GM10248 (cell line): ENCODE measurements around the gene MBTD1.

Experiments used
- CTCF ChIA-PET: fragments of 300-600 bp; sonication (Branson Sonifier 250); formaldehyde crosslinking; extraction: SDS; loops from one replicate; lab custom pipeline; 2021; ENCODE audit warnings: antibody characterized with exemption; lab: Yijun Ruan, JAX
- POLR2A ChIA-PET: fragments of 350-650 bp; sonication (Branson Sonifier 250); formaldehyde crosslinking; extraction: SDS; loops from one replicate; lab custom pipeline; 2020; ENCODE audit warnings: antibody characterized with exemption; lab: Yijun Ruan, JAX
- DNase-seq: peaks from one replicate; pipeline ENCODE4 v3.0.0; 2012; ENCODE audit errors: extremely low spot score
- TF ChIP-seq, protein P1 (sequence below): IDR thresholded peaks from 2 replicates; pipeline ENCODE4 v1.5.1; 2012; ENCODE audit warnings: mild to moderate bottlenecking, low read depth; ENCODE audit errors: extremely low read depth, missing control alignments, control extremely low read depth

The MBTD1 gene

DNA sequence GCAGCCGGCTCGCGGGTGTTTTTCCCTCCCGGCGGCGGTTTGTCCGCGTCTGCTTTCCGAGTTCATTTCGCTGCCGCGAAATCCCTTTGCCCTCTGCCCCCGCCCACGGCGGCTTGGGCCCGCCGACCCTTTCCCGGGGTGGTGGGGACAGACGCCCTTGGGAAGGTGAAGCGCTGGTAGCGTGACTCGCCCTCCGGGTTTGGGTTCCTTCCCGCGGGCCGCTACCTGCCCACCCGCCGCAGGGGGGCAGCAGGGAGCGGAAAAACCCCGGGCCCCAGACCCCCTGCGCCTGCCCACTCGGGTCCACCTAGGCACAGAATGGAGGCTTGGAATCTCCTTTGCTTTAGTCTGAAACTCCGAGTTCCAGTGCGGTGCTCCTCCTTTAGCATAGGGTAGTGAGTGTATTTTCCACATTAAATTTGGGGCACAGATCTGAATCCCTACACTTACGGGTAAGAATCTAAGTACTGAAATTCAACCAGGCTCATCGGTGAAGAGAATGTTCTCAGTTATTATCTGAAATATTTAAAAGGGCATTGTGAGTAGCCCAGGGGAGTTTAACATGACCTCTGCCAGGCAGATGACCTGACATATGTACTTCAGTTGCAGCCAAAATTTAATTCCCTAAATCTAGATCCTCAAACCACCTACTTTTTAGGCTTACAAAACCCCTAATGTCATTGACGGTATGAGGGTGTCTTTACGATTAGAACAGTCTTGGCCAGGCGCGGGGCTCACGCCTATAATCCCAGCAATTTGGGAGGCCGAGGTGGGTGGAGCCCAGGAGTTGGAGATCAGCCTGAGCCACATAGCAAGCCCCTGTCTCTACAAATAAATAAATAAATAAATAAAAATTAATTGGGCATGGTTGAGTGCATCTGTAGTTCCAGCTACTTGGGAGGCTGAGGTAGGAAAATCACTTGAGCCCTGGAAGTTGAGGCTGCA lies 92.6 kb downstream of the MBTD1 start:
- TF ChIP-seq, protein P1, sequence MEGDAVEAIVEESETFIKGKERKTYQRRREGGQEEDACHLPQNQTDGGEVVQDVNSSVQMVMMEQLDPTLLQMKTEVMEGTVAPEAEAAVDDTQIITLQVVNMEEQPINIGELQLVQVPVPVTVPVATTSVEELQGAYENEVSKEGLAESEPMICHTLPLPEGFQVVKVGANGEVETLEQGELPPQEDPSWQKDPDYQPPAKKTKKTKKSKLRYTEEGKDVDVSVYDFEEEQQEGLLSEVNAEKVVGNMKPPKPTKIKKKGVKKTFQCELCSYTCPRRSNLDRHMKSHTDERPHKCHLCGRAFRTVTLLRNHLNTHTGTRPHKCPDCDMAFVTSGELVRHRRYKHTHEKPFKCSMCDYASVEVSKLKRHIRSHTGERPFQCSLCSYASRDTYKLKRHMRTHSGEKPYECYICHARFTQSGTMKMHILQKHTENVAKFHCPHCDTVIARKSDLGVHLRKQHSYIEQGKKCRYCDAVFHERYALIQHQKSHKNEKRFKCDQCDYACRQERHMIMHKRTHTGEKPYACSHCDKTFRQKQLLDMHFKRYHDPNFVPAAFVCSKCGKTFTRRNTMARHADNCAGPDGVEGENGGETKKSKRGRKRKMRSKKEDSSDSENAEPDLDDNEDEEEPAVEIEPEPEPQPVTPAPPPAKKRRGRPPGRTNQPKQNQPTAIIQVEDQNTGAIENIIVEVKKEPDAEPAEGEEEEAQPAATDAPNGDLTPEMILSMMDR = peak; percentile 77
- peak; percentile 89 for DNase-seq
- ChIA-PET POLR2A (no interaction called here), CTCF (interaction anchor here (1.2 to 2.0 kb wide), 4 partner anchors 10 to 14 kb away, joined by 3 to 10 read pairs (median 4); partner anchors contain the start of gene NME1)

DNA sequence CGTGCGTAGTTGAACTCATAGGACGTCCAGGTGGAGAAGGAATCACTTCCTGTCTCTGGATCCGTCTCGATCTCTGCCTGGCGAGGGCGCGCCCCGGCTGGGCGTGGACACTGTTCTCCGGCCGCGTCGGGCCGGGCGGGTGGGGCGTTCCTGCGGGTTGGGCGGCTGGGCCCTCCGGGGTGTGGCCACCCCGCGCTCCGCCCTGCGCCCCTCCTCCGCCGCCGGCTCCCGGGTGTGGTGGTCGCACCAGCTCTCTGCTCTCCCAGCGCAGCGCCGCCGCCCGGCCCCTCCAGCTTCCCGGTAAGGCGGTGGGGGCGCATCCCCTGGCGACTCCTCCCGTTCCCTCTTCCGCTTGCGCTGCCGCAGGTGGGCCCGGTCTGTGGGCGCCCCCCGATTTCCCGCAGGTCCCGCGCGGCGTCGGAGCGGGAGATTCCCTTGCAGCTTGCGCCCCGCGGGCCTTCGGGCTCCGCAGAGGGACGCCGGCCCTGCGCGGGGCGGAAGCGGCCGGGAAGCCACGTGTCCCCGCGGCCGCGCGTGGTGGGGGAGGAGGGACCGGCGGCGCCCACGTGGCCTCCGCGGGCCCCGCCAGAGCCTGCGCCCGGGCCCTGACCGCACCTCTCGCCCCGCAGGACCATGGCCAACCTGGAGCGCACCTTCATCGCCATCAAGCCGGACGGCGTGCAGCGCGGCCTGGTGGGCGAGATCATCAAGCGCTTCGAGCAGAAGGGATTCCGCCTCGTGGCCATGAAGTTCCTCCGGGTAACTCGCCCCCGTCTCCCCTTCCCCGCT lies 93.5 kb downstream of the MBTD1 start, which contains the start of gene NME2:
Gene NME2, plus strand, starts transcription at position 214 of the 789 bp plus-strand sequence. Its CDS starts 420 bp downstream, at position 634.
- DNase-seq = peak; percentile 95
- POLR2A ChIA-PET = interaction anchor here (0.7 to 1.5 kb wide), 2 partner anchors 13 to 91 kb away, joined by 3 to 6 read pairs; partner anchors contain the start of gene NME1
- CTCF ChIA-PET = interaction anchor here (1.5 to 2.8 kb wide), 4 partner anchors 11 to 16 kb away, joined by 3 to 11 read pairs (median 8); partner anchors contain the start of gene NME1
- TF ChIP-seq, protein P1 = no peak

DNA sequence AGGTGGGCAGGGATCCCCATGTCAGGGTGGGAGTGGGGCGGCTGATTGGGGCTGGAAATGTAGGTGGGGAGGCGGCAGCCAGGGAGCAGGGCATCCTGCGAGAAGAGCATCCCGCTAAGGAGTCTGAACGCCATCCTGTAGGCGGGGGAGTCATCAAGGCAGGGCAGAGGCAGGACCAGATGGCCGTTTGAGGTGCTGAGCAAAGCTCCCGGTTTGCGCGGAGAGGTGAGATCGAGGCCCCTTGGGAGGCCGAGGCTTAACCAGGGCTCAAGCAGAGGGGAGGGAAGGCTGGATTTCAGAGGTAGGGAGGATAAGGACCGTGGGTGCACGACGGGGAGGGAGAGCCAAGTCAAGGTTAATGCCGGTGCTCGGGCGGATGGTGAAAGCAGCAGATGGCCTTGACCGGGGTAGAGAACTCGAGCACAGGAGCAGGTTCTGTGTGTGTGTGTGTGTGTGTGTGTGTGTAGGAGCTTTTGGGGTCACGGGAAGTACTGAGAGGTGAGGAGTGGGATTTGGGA lies 94.1 kb downstream of the MBTD1 start:
- POLR2A ChIA-PET = interaction anchor here (0.7 to 1.5 kb wide), 2 partner anchors 13 to 92 kb away, joined by 3 to 6 read pairs; partner anchors contain the start of gene NME1
- no peak for DNase-seq
- CTCF ChIA-PET = interaction anchor here (1.5 to 2.8 kb wide), 4 partner anchors 10 to 16 kb away, joined by 3 to 11 read pairs (median 8); partner anchors contain the start of gene NME1
- TF ChIP-seq, protein P1 = no peak

DNA sequence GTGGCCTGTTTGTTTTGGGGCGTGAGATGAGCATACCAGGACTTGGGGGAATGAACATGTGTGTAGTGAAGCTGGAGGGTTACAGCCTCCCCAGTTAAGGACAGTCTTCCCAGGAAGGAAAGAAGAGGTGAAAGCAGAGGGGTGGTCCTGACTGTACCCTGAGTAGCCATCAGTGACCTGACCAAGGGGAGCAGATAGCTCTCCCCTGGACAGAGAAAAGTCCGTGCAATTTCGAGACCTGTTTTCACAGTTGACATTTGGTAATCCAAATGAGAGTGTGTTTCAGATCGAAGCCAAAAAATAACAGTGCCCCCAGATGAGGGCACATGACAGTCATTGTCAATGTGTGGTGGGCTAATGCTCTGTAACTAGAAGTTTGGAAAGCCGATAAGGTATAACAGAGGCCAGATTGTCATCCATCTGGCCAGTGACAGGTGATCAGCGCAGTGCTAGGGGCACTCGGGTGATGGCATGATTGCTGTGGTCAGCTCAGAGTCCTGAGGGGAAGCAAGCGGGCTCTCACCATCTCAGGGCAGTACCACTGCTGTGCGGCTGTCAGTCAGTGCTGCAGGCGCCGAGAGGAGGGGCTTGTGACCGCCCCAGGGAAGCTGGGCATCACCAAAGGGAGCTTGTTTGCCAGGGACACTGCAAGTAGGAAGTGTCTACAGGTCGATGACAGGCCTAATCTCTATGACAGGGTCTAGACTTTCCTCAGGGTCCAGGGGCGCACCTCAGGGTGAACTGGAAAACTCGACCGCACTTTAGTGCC lies 94.8 kb downstream of the MBTD1 start:
- ChIA-PET POLR2A (interaction anchor here (0.5 to 1.5 kb wide), 2 partner anchors 10 to 12 kb away, joined by 3 to 6 read pairs; partner anchors contain the start of gene NME1), CTCF (interaction anchor here (1.5 to 2.8 kb wide), 4 partner anchors 10 to 17 kb away, joined by 3 to 11 read pairs (median 8); partner anchors contain the start of gene NME1)
- TF ChIP-seq, protein P1 = no peak

DNA sequence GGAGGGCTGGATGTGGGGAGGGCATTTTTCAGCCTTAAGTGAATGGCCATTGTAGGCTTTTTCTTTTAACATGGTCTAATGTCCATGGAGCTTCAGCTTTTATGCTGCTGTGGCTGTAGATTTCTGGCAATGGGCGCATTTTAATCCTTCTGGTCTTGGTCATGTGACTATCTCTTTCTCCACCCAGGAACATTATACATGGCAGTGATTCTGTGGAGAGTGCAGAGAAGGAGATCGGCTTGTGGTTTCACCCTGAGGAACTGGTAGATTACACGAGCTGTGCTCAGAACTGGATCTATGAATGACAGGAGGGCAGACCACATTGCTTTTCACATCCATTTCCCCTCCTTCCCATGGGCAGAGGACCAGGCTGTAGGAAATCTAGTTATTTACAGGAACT lies 98.3 kb downstream of the MBTD1 start:
- no peak for DNase-seq
- CTCF ChIA-PET = interaction anchor here (1.9 to 2.2 kb wide), 2 partner anchors 8 to 161 kb away, joined by 8 to 15 read pairs; partner anchors contain the start of gene NME1
- POLR2A ChIA-PET = no interaction called here
- TF ChIP-seq, protein P1 = no peak

More for the DNA sequence above, 94.8 kb downstream of the MBTD1 start:
- no peak for DNase-seq
